ENCODE measurements around the gene CWH43. TPM values are rescaled to one million over a fixed set of nuclear protein-coding genes. Genes with fewer than 3 reads are reported as not detected.

Gene CWH43
- total and polyA plus RNA-seq, 11 donors, result not detected

DNA sequence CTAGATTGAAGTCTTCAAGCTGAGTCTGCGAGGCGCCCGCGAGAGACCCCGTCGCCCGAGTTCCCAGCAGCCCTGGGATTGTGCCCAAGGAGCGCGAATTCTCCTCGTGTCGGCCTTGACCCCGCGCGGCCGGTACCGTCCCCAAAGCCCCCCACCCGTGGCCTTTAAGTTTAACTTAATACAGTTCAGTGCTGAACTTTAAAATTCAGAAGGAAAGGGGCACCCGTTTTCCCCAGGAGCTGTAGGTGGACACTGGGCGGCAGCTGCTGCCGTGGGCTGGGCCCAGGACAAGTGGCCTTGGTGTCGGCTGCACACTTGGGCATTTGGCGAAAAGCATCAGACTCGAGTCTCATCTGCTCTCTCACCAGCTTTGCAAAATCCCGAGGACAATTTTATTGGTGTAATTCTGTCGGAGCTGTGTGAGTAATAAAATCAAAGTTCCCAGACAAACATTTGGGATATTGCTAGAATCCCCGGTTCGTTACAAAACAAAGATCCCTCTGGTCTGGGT is 634 bp downstream of the CWH43 start:
- DNase-seq (no peak), ATAC-seq (no peak)
- Histone ChIP-seq H3K9me3 (peaks cover 0 to 5% (median 0%) of the 10 kb centered on the region in 12 donors), H3K4me3 (no peak overlapping the region), H3K36me3 (no peaks in the 10 kb centered on the region), H3K27ac (no peak overlapping the region), H3K4me1 (peaks cover 0 to 12% (median 0%) of the 10 kb centered on the region in 12 donors), H3K27me3 (peaks cover 14 to 55% (median 31%) of the 10 kb centered on the region in 9 donors)
- intact Hi-C loops (cut with DNase I), result no loop called here
- no peak for TF ChIP-seq POLR2A (IDR thresholded peaks at IDR 0.05)
- TF ChIP-seq, protein P1, sequence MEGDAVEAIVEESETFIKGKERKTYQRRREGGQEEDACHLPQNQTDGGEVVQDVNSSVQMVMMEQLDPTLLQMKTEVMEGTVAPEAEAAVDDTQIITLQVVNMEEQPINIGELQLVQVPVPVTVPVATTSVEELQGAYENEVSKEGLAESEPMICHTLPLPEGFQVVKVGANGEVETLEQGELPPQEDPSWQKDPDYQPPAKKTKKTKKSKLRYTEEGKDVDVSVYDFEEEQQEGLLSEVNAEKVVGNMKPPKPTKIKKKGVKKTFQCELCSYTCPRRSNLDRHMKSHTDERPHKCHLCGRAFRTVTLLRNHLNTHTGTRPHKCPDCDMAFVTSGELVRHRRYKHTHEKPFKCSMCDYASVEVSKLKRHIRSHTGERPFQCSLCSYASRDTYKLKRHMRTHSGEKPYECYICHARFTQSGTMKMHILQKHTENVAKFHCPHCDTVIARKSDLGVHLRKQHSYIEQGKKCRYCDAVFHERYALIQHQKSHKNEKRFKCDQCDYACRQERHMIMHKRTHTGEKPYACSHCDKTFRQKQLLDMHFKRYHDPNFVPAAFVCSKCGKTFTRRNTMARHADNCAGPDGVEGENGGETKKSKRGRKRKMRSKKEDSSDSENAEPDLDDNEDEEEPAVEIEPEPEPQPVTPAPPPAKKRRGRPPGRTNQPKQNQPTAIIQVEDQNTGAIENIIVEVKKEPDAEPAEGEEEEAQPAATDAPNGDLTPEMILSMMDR (IDR thresholded peaks at IDR 0.05), result no peak
- WGBS, 4 donors, result 43 to 53% (median 47%) methylated on average over 23 to 27 of the region's 27 CpGs

DNA sequence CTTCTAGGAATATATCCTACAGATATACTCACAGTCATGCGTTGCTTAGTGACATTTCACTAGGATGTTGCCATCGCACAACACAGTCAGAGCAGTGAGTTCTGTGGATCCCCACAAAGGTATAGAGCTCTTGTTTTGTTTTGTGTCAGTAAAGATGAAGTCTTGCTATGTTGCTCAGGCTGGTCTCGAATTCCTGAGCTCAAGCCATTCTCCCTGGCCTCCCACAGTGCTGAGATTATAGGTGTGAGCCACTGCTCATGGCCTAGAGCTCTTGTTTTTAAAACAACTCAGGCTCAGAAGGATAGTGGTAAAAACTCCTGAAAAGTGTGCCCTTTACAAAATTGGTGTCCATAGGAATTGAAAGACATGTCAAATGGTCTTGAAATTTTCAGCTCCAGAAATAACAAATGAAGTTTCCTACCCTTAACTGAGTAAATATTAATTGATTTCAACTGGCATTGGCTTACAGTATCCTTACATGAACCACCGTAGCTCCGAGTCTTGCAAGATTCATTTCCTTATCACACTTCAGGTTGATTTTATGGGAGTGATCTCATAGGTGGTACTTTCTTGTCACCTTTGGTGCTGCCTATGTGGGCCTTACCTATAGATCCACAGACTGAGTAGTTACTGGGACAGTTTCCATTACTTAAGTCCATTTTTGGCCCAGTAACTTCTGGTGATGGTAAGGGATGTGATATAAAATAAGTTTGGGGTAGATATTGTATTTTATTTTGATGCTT is 3.6 kb downstream of the CWH43 start:
- Histone ChIP-seq H3K36me3 (no peaks in the 10 kb centered on the region), H3K27me3 (peaks cover 14 to 42% (median 26%) of the 10 kb centered on the region in 9 donors), H3K9me3 (no peaks in the 10 kb centered on the region), H3K27ac (no peak overlapping the region), H3K4me1 (peaks cover 0 to 12% (median 0%) of the 10 kb centered on the region in 12 donors), H3K4me3 (no peak overlapping the region)
- 68 to 75% (median 70%) methylated on average over 5 of the region's 5 CpGs for WGBS, 4 donors
- intact Hi-C loops (cut with DNase I), result no loop called here
- DNase-seq, result no peak
- TF ChIP-seq, protein P1 (IDR thresholded peaks at IDR 0.05), result no peak
- TF ChIP-seq POLR2A (IDR thresholded peaks at IDR 0.05), result no peak
- ATAC-seq, result no peak

DNA sequence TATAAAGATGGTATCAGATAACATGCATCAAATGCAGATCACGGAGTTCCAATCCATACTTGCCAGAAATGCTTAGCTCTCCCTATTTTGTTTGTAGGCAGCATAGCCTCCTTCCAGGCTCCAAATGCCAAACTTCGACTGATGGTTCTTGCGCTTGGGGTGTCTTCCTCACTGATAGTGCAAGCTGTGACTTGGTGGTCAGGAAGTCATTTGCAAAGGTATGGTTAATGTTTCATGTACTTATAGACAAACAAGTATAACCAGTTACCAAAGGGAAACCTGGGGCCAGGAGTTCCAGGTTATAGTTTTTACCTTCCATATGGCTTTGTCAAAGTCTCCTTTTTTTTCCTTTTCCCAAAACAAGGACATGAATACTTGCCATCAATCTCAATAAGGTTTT is 5.3 kb downstream of the CWH43 start:
- Histone ChIP-seq H3K27ac (no peak overlapping the region), H3K27me3 (peaks cover 3 to 25% (median 16%) of the 10 kb centered on the region in 9 donors), H3K4me3 (no peak overlapping the region), H3K4me1 (peaks cover 0 to 4% (median 0%) of the 10 kb centered on the region in 12 donors), H3K9me3 (no peaks in the 10 kb centered on the region), H3K36me3 (no peaks in the 10 kb centered on the region)
- intact Hi-C loops (cut with DNase I), result no loop called here
- DNase-seq (no peak), ATAC-seq (no peak)
- 78 to 89% (median 82%) methylated on average over 3 of the region's 3 CpGs for WGBS, 4 donors
- no peak for TF ChIP-seq POLR2A (IDR thresholded peaks at IDR 0.05)

DNA sequence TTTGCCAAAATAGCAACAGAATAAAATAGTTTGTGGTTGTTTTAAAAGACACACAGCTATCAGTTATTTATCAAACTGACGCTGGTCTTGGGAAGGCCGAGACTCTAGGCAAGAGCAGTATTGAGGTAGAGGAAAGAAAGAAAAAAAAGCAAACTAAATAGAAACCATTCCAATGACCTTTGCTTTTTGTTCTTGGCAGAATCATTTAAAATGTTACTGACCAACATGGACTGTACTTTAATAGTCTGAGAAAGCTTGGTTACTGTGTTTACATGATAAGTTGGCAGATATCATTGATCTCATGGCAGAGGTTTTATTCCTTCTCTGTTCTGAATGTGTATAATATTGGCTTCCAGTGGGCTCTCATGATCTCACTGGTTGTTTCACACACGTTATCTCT is 11.9 kb downstream of the CWH43 start:
- ATAC-seq (no peak), DNase-seq (no peak)
- WGBS, 4 donors, result 68 to 78% (median 71%) methylated on average over 3 of the region's 3 CpGs
- H3K27me3 ChIP-seq, result peaks cover 0 to 15% (median 0%) of the 10 kb centered on the region in 9 donors
- intact Hi-C loops (cut with DNase I), result no loop called here
- H3K4me3 ChIP-seq, result no peak overlapping the region
- H3K4me1 ChIP-seq, result no peaks in the 10 kb centered on the region
- H3K36me3 ChIP-seq, result no peaks in the 10 kb centered on the region
- H3K9me3 ChIP-seq, result peaks cover 0 to 5% (median 0%) of the 10 kb centered on the region in 12 donors
- no peak for TF ChIP-seq POLR2A (IDR thresholded peaks at IDR 0.05)
- TF ChIP-seq, protein P1 (IDR thresholded peaks at IDR 0.05), result no peak
- no peak overlapping the region for H3K27ac ChIP-seq
